Measurements from ENCODE around the gene SIK2. TPM values are rescaled to one million over a fixed set of nuclear protein-coding genes. Genes with fewer than 3 reads are reported as not detected.

Gene SIK2
- total RNA-seq, 1 experiment from 2014 or later = 13.0 TPM

GRCh38 chr11:111601636-111601978 is 642 bp upstream of the SIK2 start:
- Histone ChIP-seq H3K9me3 (ENCODE audit: control insufficient read depth in 1 of 2, insufficient read depth in 1 of 2, low read depth in 1 of 2, low read length in 2 of 2) (no peaks in the 10 kb centered on the region), H3K4me2 (ENCODE audit: low read length) (peak overlapping the region; percentile 88), H3K4me3 (replicated peaks in 1 of 2; ENCODE audit: low read depth in 1 of 2, low read length in 2 of 2) (peak overlapping the region; percentile 26 to 48), H3K27ac (ENCODE audit: low read depth, low read length) (no peak overlapping the region), H4K20me1 (ENCODE audit: insufficient read depth) (peaks cover 6% of the 10 kb centered on the region; the same call in 1 of the 2 replicates), H2AFZ (ENCODE audit: low read depth, low read length, poor library complexity, severe bottlenecking) (peak overlapping the region; percentile 95), H3K4me1 (ENCODE audit: control insufficient read depth in 1 of 2, insufficient read depth in 2 of 2, low read length in 2 of 2) (peaks cover 9 to 27% of the 10 kb centered on the region in 2 experiments; a peak in 3 of 4 replicates), H3K79me2 (ENCODE audit: insufficient read depth, low read length) (peaks cover 37% of the 10 kb centered on the region), H3K9ac (ENCODE audit: low read length) (peak overlapping the region; percentile 50), H3K36me3 (ENCODE audit: control insufficient read depth in 1 of 2, insufficient read depth in 2 of 2, low read length in 2 of 2) (no peaks in the 10 kb centered on the region), H3K9me2 (ENCODE audit: insufficient read depth) (no peaks in the 10 kb centered on the region), H3K27me3 (ENCODE audit: insufficient read depth, low read length) (no peaks in the 10 kb centered on the region)
- no TSS peak for BruUV-seq (replicated peaks)
- DNase-seq (ENCODE audit: low read depth, low spot score) = no peak
- ChIA-PET POLR2A (no interaction called here), RAD21 (ENCODE audit: low non-redundant PET in 1 of 2, low total read pairs in 2 of 2, uncharacterized antibody in 2 of 2, unreplicated experiment in 2 of 2) (interaction anchor here in 1 of 2 experiments (0.7 kb wide), 1 partner anchor 165 kb away, joined by 3 read pairs; the partner anchor contains the start of gene PPP2R1B), CTCF (no interaction called here)
- TF ChIP-seq POLR2AphosphoS5 (IDR thresholded peaks at IDR 0.05; ENCODE audit: low read depth, low read length) = no peak
- no peak for TF ChIP-seq SP1 (IDR thresholded peaks at IDR 0.05; ENCODE audit: low read depth)
- intact Hi-C loops (cut with micrococcal nuclease) = no loop called here
- ATAC-seq = 0 out of 2 replicates have a peak, but pooled peaks have one; percentile 1

- ATAC-seq (peak; percentile 10), DNase-seq (ENCODE audit: low read depth, low spot score) (no peak)
- Histone ChIP-seq H3K4me2 (ENCODE audit: low read length) (peak overlapping the region; percentile 88), H3K9me2 (ENCODE audit: insufficient read depth) (no peaks in the 10 kb centered on the region), H4K20me1 (ENCODE audit: insufficient read depth) (peaks cover 6% of the 10 kb centered on the region; the same call in 1 of the 2 replicates), H3K9ac (ENCODE audit: low read length) (peak overlapping the region; percentile 91), H3K27ac (ENCODE audit: low read depth, low read length) (peak overlapping the region; percentile 72; the same call in 1 of the 2 replicates), H3K27me3 (ENCODE audit: insufficient read depth, low read length) (no peaks in the 10 kb centered on the region), H3K9me3 (ENCODE audit: control insufficient read depth in 1 of 2, insufficient read depth in 1 of 2, low read depth in 1 of 2, low read length in 2 of 2) (no peaks in the 10 kb centered on the region), H3K79me2 (ENCODE audit: insufficient read depth, low read length) (peaks cover 51% of the 10 kb centered on the region), H2AFZ (ENCODE audit: low read depth, low read length, poor library complexity, severe bottlenecking) (no peak overlapping the region), H3K4me3 (replicated peaks in 1 of 2; ENCODE audit: low read depth in 1 of 2, low read length in 2 of 2) (peak overlapping the region; percentile 73 to 76), H3K36me3 (ENCODE audit: control insufficient read depth in 1 of 2, insufficient read depth in 2 of 2, low read length in 2 of 2) (no peaks in the 10 kb centered on the region), H3K4me1 (ENCODE audit: control insufficient read depth in 1 of 2, insufficient read depth in 2 of 2, low read length in 2 of 2) (peaks cover 9 to 27% of the 10 kb centered on the region in 2 experiments; a peak in 3 of 4 replicates)
- CTCF ChIA-PET = interaction anchor here (0.5 to 1.5 kb wide), 3 partner anchors 15 to 239 kb away, joined by 3 to 5 read pairs (median 3); no protein-coding TSS in a partner anchor
- RAD21 ChIA-PET (ENCODE audit: low non-redundant PET in 1 of 2, low total read pairs in 2 of 2, uncharacterized antibody in 2 of 2, unreplicated experiment in 2 of 2) = interaction anchor here in 1 of 2 experiments (1.0 kb wide), 1 partner anchor 174 kb away, joined by 3 read pairs; no protein-coding TSS in a partner anchor
- no TSS peak for BruUV-seq (replicated peaks)
- POLR2A ChIA-PET = interaction anchor here (1.1 to 1.5 kb wide), 2 partner anchors 163 to 174 kb away, joined by 3 to 4 read pairs; partner anchors contain the start of gene PPP2R1B
- TF ChIP-seq ZNF274 (IDR thresholded peaks at IDR 0.05; ENCODE audit: low read depth, low read length) (no peak), MAX (IDR thresholded peaks at IDR 0.05) (0 out of 2 replicates have a peak, but pooled peaks have one; percentile 19), REST (IDR thresholded peaks at IDR 0.05; ENCODE audit: low read depth) (no peak)
- intact Hi-C loops (cut with micrococcal nuclease) = loop anchor here (1.0 kb wide), 2 partner anchors 174 to 238 kb away; no protein-coding TSS in a partner anchor
Measured at GRCh38 chr11:111602865-111603610, 789 bp downstream of the SIK2 start.

Data from HCT116 (cell line).